H9 (cell line): ENCODE measurements around the gene ADAMTSL2. TPM values are rescaled to one million over a fixed set of nuclear protein-coding genes. Genes with fewer than 3 reads are reported as not detected.

ENCODE experiments used
- DNase-seq: peaks from one replicate; pipeline ENCODE4 v3.0.0-alpha.2; 2017
- H2AFZ ChIP-seq: one replicate; pipeline ENCODE4 v1.6.1; 2013; ENCODE audit warnings: mild to moderate bottlenecking, low read length, control low read depth, moderate library complexity
- H2AK5ac ChIP-seq: 2 replicates; pipeline ENCODE4 v1.6.1; 2013; ENCODE audit warnings: low read length, control low read depth, mixed read lengths; ENCODE audit not compliant: insufficient read length
- H2BK120ac ChIP-seq: one replicate; pipeline ENCODE4 v1.6.1; 2013; ENCODE audit warnings: low read depth, mild to moderate bottlenecking, low read length, control low read depth, inconsistent platforms; ENCODE audit not compliant: poor library complexity, severe bottlenecking
- H2BK12ac ChIP-seq: 2 replicates; pipeline ENCODE4 v1.6.1; 2013; ENCODE audit warnings: low read length, control low read depth, mixed read lengths, low read depth; ENCODE audit not compliant: insufficient read length
- H2BK15ac ChIP-seq: 2 replicates; pipeline ENCODE4 v1.6.1; 2013; ENCODE audit warnings: low read depth, low read length, control low read depth
- H2BK20ac ChIP-seq: one replicate; pipeline ENCODE4 v1.6.1; 2013; ENCODE audit warnings: low read depth, mild to moderate bottlenecking, low read length, control low read depth, inconsistent platforms; ENCODE audit not compliant: poor library complexity, severe bottlenecking
- H2BK5ac ChIP-seq: 2 replicates; pipeline ENCODE4 v1.6.1; 2013; ENCODE audit warnings: low read length, control low read depth, mixed read lengths; ENCODE audit not compliant: insufficient read length
- H3K14ac ChIP-seq: 2 replicates; pipeline ENCODE4 v1.6.1; 2013; ENCODE audit warnings: low read length, control low read depth; ENCODE audit not compliant: insufficient read depth
- H3K18ac ChIP-seq: 2 replicates; pipeline ENCODE4 v1.6.1; 2013; ENCODE audit warnings: low read depth, mild to moderate bottlenecking, mixed read lengths, low read length, control low read depth; ENCODE audit not compliant: insufficient read length
- H3K23ac ChIP-seq: 2 replicates; pipeline ENCODE4 v1.6.1; 2013; ENCODE audit warnings: low read length, control low read depth, mixed read lengths, low read depth; ENCODE audit not compliant: insufficient read length
- H3K23me2 ChIP-seq: 2 replicates; pipeline ENCODE4 v1.6.1; 2013; ENCODE audit warnings: low read depth, mild to moderate bottlenecking, mixed read lengths, low read length, control low read depth; ENCODE audit not compliant: insufficient read length, poor library complexity, severe bottlenecking
- H3K27ac ChIP-seq: 2 replicates; pipeline ENCODE4 v1.5.1; 2013; ENCODE audit warnings: low read length, control low read depth, mixed read lengths, low read depth; ENCODE audit not compliant: insufficient read length
- H3K27me3 ChIP-seq: 2 replicates; pipeline ENCODE4 v1.6.1; 2013; ENCODE audit warnings: low read length, control low read depth, inconsistent platforms; ENCODE audit not compliant: insufficient read depth
- H3K4ac ChIP-seq: 2 replicates; pipeline ENCODE4 v1.6.1; 2013; ENCODE audit warnings: low read depth, mild to moderate bottlenecking, control low read depth, inconsistent platforms, low read length, moderate library complexity
- H3K4me1 ChIP-seq: 2 replicates; pipeline ENCODE4 v1.6.1; 2013; ENCODE audit warnings: low read length, control low read depth, inconsistent platforms; ENCODE audit not compliant: insufficient read depth
- H3K4me2 ChIP-seq: 2 replicates; pipeline ENCODE4 v1.6.1; 2013; ENCODE audit warnings: low read length, control low read depth, mixed read lengths; ENCODE audit not compliant: insufficient read length, insufficient read depth
- H3K56ac ChIP-seq: 2 replicates; pipeline ENCODE4 v1.6.1; 2013; ENCODE audit warnings: low read depth, mild to moderate bottlenecking, mixed read lengths, low read length, control low read depth; ENCODE audit not compliant: insufficient read length
- H3K79me1 ChIP-seq: 2 replicates; pipeline ENCODE4 v1.6.1; 2013; ENCODE audit warnings: low read depth, mild to moderate bottlenecking, moderate library complexity, low read length, control low read depth, inconsistent platforms; ENCODE audit not compliant: insufficient read depth, poor library complexity, severe bottlenecking
- H3K79me2 ChIP-seq: 2 replicates; pipeline ENCODE4 v1.6.1; 2013; ENCODE audit warnings: low read length, control low read depth, inconsistent platforms; ENCODE audit not compliant: insufficient read depth
- H3K9ac ChIP-seq: 2 replicates; pipeline ENCODE4 v1.6.1; 2013; ENCODE audit warnings: low read length, control low read depth, mixed read lengths; ENCODE audit not compliant: insufficient read length; ENCODE audit errors: extremely low read depth
- H3K9me3 ChIP-seq: one replicate; pipeline ENCODE4 v1.6.1; 2013; ENCODE audit warnings: low read depth, low read length, inconsistent platforms; ENCODE audit not compliant: control insufficient read depth
- H3T11ph ChIP-seq: one replicate; pipeline ENCODE4 v1.6.1; 2013; ENCODE audit warnings: mild to moderate bottlenecking, low read length, control low read depth, inconsistent platforms
- H4K20me1 ChIP-seq: one replicate; pipeline ENCODE4 v1.6.1; 2013; ENCODE audit not compliant: control insufficient read depth, insufficient read length, insufficient read depth
- H4K5ac ChIP-seq: 2 replicates; pipeline ENCODE4 v1.6.1; 2013; ENCODE audit warnings: low read depth, mild to moderate bottlenecking, mixed read lengths, low read length, control low read depth; ENCODE audit not compliant: insufficient read length
- H4K8ac ChIP-seq: replicated peaks from 2 replicates; pipeline ENCODE4 v1.6.1; 2013; ENCODE audit warnings: low read length, control low read depth, mixed read lengths, low read depth; ENCODE audit not compliant: insufficient read length
- H4K91ac ChIP-seq: 2 replicates; pipeline ENCODE4 v1.6.1; 2013; ENCODE audit warnings: low read depth, mild to moderate bottlenecking, moderate library complexity, mixed read lengths, low read length, control low read depth; ENCODE audit not compliant: insufficient read length
- H3K27ac Mint-ChIP-seq, 3 experiments: 2 replicates in 2 of 3; 3 replicates in 1 of 3; pipeline ENCODE4 v1.8.0; 2020 to 2021; ENCODE audit warnings: mixed read lengths in 3 of 3, mild to moderate bottlenecking in 1 of 3, moderate library complexity in 1 of 3
- H3K27me3 Mint-ChIP-seq: 2 replicates; pipeline ENCODE4 v1.8.0; 2021; ENCODE audit warnings: low read depth, mild to moderate bottlenecking, moderate library complexity, mixed read lengths
- H3K36me3 Mint-ChIP-seq, 3 experiments: 2 replicates in 2 of 3; 3 replicates in 1 of 3; pipeline ENCODE4 v1.8.0; 2020 to 2021; ENCODE audit warnings: low read depth in 3 of 3, mixed read lengths in 3 of 3; ENCODE audit not compliant: insufficient read depth in 1 of 3
- H3K4me1 Mint-ChIP-seq, 2 experiments: 2 replicates each; pipeline ENCODE4 v1.8.0; 2020; ENCODE audit warnings: mixed read lengths in 2 of 2
- H3K4me3 Mint-ChIP-seq, 2 experiments: 2 replicates in 1 of 2; 3 replicates in 1 of 2; pipeline ENCODE4 v1.8.0; 2020 to 2021; ENCODE audit warnings: mild to moderate bottlenecking in 2 of 2, mixed read lengths in 2 of 2, moderate library complexity in 1 of 2
- H3K9me3 Mint-ChIP-seq, 2 experiments: 2 replicates in 1 of 2; 3 replicates in 1 of 2; pipeline ENCODE4 v1.8.0; 2020; ENCODE audit warnings: mild to moderate bottlenecking in 2 of 2, mixed read lengths in 2 of 2, moderate library complexity in 1 of 2
- CTCF ChIP-seq: fragments of 200-600 bp; sonication (generic); conservative IDR thresholded peaks from 3 replicates; pipeline ENCODE4 v1.8.0; 2021; ENCODE audit warnings: antibody characterized with exemption, mild to moderate bottlenecking
- WGBS: extraction: QIAGEN DNeasy Blood & Tissue Kit; methylation state at CpG from one replicate; pipeline ENCODE4 v1.1.7; 2013; ENCODE audit warnings: missing lambda C conversion rate, low lambda C conversion rate, mixed read lengths; ENCODE audit not compliant: insufficient read length; ENCODE audit errors: extremely low coverage; 5-methylcytosine and 5-hydroxymethylcytosine counted together
- total RNA-seq: library from RNA; stranded (reverse); gene quantifications from 2 replicates; pipeline ENCODE4 v1.2.1, GENCODE V29; 2021

ADAMTSL2 gene
- total RNA-seq, 1 experiment from 2014 or later: 0.61 TPM

GRCh38 chr9:133584167-133584558 is 49.7 kb downstream of the ADAMTSL2 start:
- H3K9ac ChIP-seq: no peak overlapping the region
- H3K4me1 ChIP-seq: no peaks in the 10 kb centered on the region; the same call in 1 of the 2 replicates
- H3K4ac ChIP-seq: no peak overlapping the region
- no peaks in the 10 kb centered on the region for H3K9me3 ChIP-seq
- no peak overlapping the region for H3T11ph ChIP-seq
- H2AK5ac ChIP-seq: no peak overlapping the region
- no peak overlapping the region for H3K4me2 ChIP-seq
- no peak overlapping the region for H2BK15ac ChIP-seq
- Mint-ChIP-seq H3K27me3 (peaks cover 6% of the 10 kb centered on the region), H3K27ac (peak overlapping the region; percentile 39 to 76 (median 74); a peak in 5 of 7 replicates), H3K4me1 (peaks cover 41 to 54% of the 10 kb centered on the region in 2 experiments), H3K4me3 (peak overlapping the region in 1 of 2 experiments; percentile 68; a peak in 2 of 5 replicates), H3K36me3 (peaks cover 0 to 2% (median 2%) of the 10 kb centered on the region in 3 experiments; a peak in 2 of 7 replicates), H3K9me3 (peaks cover 3 to 4% of the 10 kb centered on the region in 2 experiments)
- TF ChIP-seq CTCF: no peak
- H3K27me3 ChIP-seq: no peaks in the 10 kb centered on the region
- no CpG with 5 or more reads among the region's 5 CpGs for WGBS
- H3K79me2 ChIP-seq: no peaks in the 10 kb centered on the region
- H4K8ac ChIP-seq: no peak overlapping the region
- H3K23ac ChIP-seq: no peak overlapping the region
- no peak overlapping the region for H3K27ac ChIP-seq
- H2BK120ac ChIP-seq: no peak overlapping the region
- H2BK20ac ChIP-seq: no peak overlapping the region
- H3K23me2 ChIP-seq: no peaks in the 10 kb centered on the region
- no peak overlapping the region for H3K56ac ChIP-seq
- H4K91ac ChIP-seq: no peak overlapping the region
- no peak overlapping the region for H2BK12ac ChIP-seq
- no peak for DNase-seq
- no peak overlapping the region for H2BK5ac ChIP-seq
- no peaks in the 10 kb centered on the region for H3K79me1 ChIP-seq
- H4K5ac ChIP-seq: no peak overlapping the region
- H3K14ac ChIP-seq: no peak overlapping the region
- no peak overlapping the region for H2AFZ ChIP-seq
- no peaks in the 10 kb centered on the region for H4K20me1 ChIP-seq
- H3K18ac ChIP-seq: no peak overlapping the region
